Spleen (tissue), 11 donors: ENCODE data around the gene GNL2. TPM values are rescaled to one million over a fixed set of nuclear protein-coding genes. Genes with fewer than 3 reads are reported as not detected.

Source experiments
- DNase-seq: peaks from one replicate; pipeline ENCODE4 v3.0.0-alpha.2; 2020
- H3K27ac ChIP-seq, 8 donors: fragments of 200-600 bp; sonication (generic) in 7 of 8; 1 replicate in 4 of 8; 2 replicates in 4 of 8; pipeline versions ENCODE4 v1.5.0 to v1.8.0; 2016 to 2021; ENCODE audit warnings: inconsistent platforms in 4 of 8, mild to moderate bottlenecking in 4 of 8, moderate library complexity in 1 of 8
- H3K27me3 ChIP-seq, 7 donors: fragments of 200-600 bp; sonication (generic) in 6 of 7; replicated peaks in 1 of 7; 1 replicate in 4 of 7; 2 replicates in 3 of 7; pipeline versions ENCODE4 v1.5.0 to v1.8.0; 2016 to 2021; ENCODE audit warnings: inconsistent platforms in 3 of 7, mild to moderate bottlenecking in 1 of 7
- H3K36me3 ChIP-seq, 6 donors: fragments of 200-600 bp; sonication (generic) in 5 of 6; 1 replicate in 4 of 6; 2 replicates in 2 of 6; pipeline versions ENCODE4 v1.5.0 to v1.8.0; 2016 to 2021; ENCODE audit warnings: inconsistent platforms in 2 of 6
- H3K4me1 ChIP-seq, 6 donors: fragments of 200-600 bp; sonication (generic) in 5 of 6; 1 replicate in 3 of 6; 2 replicates in 3 of 6; pipeline versions ENCODE4 v1.5.0 to v1.8.0; 2016 to 2021; ENCODE audit warnings: inconsistent platforms in 3 of 6
- H3K4me3 ChIP-seq, 8 donors: fragments of 200-600 bp; sonication (generic) in 7 of 8; 1 replicate in 4 of 8; 2 replicates in 4 of 8; pipeline versions ENCODE4 v1.5.0 to v1.8.0; 2016 to 2021; ENCODE audit warnings: inconsistent platforms in 4 of 8, mild to moderate bottlenecking in 4 of 8, moderate library complexity in 2 of 8
- H3K9me3 ChIP-seq, 8 donors: fragments of 200-600 bp; sonication (generic) in 7 of 8; 1 replicate in 4 of 8; 2 replicates in 4 of 8; pipeline versions ENCODE4 v1.5.0 to v1.8.0; 2016 to 2021; ENCODE audit warnings: inconsistent platforms in 4 of 8
- POLR2A ChIP-seq, 3 donors: fragments of 450-650 bp; IDR thresholded peaks; one replicate each; pipeline ENCODE4 v1.5.1; 2017; ENCODE audit warnings: antibody characterized with exemption in 3 of 3, mild to moderate bottlenecking in 1 of 3
- POLR2AphosphoS5 ChIP-seq, 3 donors: sonication (generic); formaldehyde crosslinking; IDR thresholded peaks; one replicate each; pipeline ENCODE4 v1.5.1; 2017; ENCODE audit warnings: antibody characterized with exemption in 3 of 3
- WGBS, 5 donors: extraction: QIAGEN DNeasy Blood & Tissue Kit in 3 of 5; methylation state at CpG; one replicate each; pipeline versions ENCODE4 v1.1.5 to v1.1.7; 2013 to 2018; 5-methylcytosine and 5-hydroxymethylcytosine counted together
- intact Hi-C: fragments of 100-400 bp; cut with DNase I; formaldehyde crosslinking; loops from one replicate; pipeline ENCODE4 v1.15.0; 2023; ENCODE audit warnings: low total_unique reads
- polyA plus RNA-seq, 3 donors: library from polyadenylated mRNA; stranded (reverse); fragments of 200-250 nt; gene quantifications; one replicate each; pipeline ENCODE4 v1.2.1, GENCODE V29; 2013
- total RNA-seq, 7 donors: library from RNA; depleted of rRNA in 3 of 7; stranded (reverse); fragments of >200 nt in 3 of 7; fragmentation: NEBNext Ultra II Directional in 4 of 7; extraction: Animal tissue kit (Norgen Biotek cat#: 25700) in 4 of 7; gene quantifications; one replicate each; pipeline versions ENCODE4 v1.1.0 to v1.2.1, GENCODE V29; 2016 to 2021
- TF ChIP-seq, protein P1 (sequence below), 11 experiments: fragments of 200-600 bp in 7 of 11; fragments of 450-650 bp in 4 of 11; sonication (generic) in 4 of 11; IDR thresholded peaks in 8 of 11; conservative IDR thresholded peaks in 3 of 11; 1 replicate in 7 of 11; 2 replicates in 4 of 11; pipeline versions ENCODE4 v1.4.0 to v1.8.0; 2016 to 2021; ENCODE audit warnings: antibody characterized with exemption in 11 of 11, inconsistent platforms in 4 of 11, mild to moderate bottlenecking in 1 of 11
- donor health status: healthy with polysubstance abuse.
- donor health status: DM: no; HTN: no; CAD: no; lungs with moderate emphysema.
- donor health status: DM: no; HTN: no; CAD: no.
- donor health status: Bipolar disorder and iron deficiency.
- donor health status: healthy.
- donor health status: DM: no; HTN: no; CAD: no.
- donor health status: DM: yes; HTN: yes; CAD: no.

The GNL2 gene
- total and polyA plus RNA-seq, 10 donors = 28.9 to 58.0 (median 35.6) TPM

GRCh38 chr1:37629726-37630425 is 34.1 kb upstream of the GNL2 start:
- Histone ChIP-seq H3K9me3 (no peaks in the 10 kb centered on the region), H3K27me3 (peaks cover under 1 to 92% (median 45%) of the 10 kb centered on the region in 7 donors), H3K4me1 (peaks cover 0 to 18% (median 11%) of the 10 kb centered on the region in 6 donors), H3K27ac (no peak overlapping the region), H3K36me3 (no peaks in the 10 kb centered on the region), H3K4me3 (no peak overlapping the region)
- DNase-seq = no peak
- intact Hi-C loops = no loop called here
- 50 to 65% (median 55%) methylated on average over 7 of the region's 7 CpGs for WGBS, 5 donors
- TF ChIP-seq, protein P1, sequence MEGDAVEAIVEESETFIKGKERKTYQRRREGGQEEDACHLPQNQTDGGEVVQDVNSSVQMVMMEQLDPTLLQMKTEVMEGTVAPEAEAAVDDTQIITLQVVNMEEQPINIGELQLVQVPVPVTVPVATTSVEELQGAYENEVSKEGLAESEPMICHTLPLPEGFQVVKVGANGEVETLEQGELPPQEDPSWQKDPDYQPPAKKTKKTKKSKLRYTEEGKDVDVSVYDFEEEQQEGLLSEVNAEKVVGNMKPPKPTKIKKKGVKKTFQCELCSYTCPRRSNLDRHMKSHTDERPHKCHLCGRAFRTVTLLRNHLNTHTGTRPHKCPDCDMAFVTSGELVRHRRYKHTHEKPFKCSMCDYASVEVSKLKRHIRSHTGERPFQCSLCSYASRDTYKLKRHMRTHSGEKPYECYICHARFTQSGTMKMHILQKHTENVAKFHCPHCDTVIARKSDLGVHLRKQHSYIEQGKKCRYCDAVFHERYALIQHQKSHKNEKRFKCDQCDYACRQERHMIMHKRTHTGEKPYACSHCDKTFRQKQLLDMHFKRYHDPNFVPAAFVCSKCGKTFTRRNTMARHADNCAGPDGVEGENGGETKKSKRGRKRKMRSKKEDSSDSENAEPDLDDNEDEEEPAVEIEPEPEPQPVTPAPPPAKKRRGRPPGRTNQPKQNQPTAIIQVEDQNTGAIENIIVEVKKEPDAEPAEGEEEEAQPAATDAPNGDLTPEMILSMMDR (IDR thresholded peaks at IDR 0.05 in 8 of 11, conservative IDR thresholded peaks at IDR 0.05 in 3 of 11) = no peak
- TF ChIP-seq POLR2AphosphoS5 (IDR thresholded peaks at IDR 0.05) (no peak), POLR2A (IDR thresholded peaks at IDR 0.05) (no peak)

GRCh38 chr1:37629008-37629407 is 33.3 kb upstream of the GNL2 start:
- Histone ChIP-seq H3K36me3 (no peaks in the 10 kb centered on the region), H3K27me3 (peaks cover 0 to 92% (median 37%) of the 10 kb centered on the region in 7 donors), H3K4me3 (no peak overlapping the region), H3K4me1 (peaks cover 0 to 9% (median 3%) of the 10 kb centered on the region in 6 donors), H3K27ac (no peak overlapping the region), H3K9me3 (no peaks in the 10 kb centered on the region)
- intact Hi-C loops = no loop called here
- TF ChIP-seq POLR2AphosphoS5 (IDR thresholded peaks at IDR 0.05) (no peak), POLR2A (IDR thresholded peaks at IDR 0.05) (no peak)
- TF ChIP-seq, protein P1 (IDR thresholded peaks at IDR 0.05 in 8 of 11, conservative IDR thresholded peaks at IDR 0.05 in 3 of 11) = no peak
- no peak for DNase-seq

DNA sequence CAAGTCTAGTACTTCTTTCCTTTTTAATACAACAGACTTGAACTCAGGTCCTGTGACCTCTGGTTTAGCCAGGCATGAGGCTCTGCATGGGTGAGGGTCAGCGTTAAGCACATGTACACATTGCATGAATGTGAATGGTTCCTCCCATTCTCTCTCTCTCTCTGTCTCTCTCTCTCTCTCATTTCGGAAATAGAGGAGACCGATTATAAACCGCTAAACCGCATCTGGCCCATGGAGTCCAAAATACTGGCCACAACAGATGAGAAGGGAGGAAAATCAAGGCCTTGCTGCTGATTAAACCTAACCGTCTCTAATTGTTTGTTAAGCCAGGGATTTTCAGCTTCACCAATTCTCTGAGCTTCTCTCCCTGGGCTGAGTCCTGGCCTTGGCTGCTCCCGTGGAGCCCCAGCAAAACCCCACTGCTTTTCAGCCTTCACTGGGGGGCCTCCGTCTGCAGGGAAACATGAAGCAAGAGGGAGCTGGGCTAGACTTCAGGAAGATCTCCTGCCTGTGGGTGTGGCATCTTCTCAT is 32.4 kb upstream of the GNL2 start:
- H3K36me3 ChIP-seq = no peaks in the 10 kb centered on the region
- H3K27ac ChIP-seq = no peak overlapping the region
- intact Hi-C loops = no loop called here
- TF ChIP-seq POLR2A (IDR thresholded peaks at IDR 0.05) (no peak), POLR2AphosphoS5 (IDR thresholded peaks at IDR 0.05) (no peak)
- peaks cover 0 to 91% (median 28%) of the 10 kb centered on the region in 7 donors for H3K27me3 ChIP-seq
- H3K4me1 ChIP-seq = no peaks in the 10 kb centered on the region
- no peak overlapping the region for H3K4me3 ChIP-seq
- no peaks in the 10 kb centered on the region for H3K9me3 ChIP-seq
- WGBS, 5 donors = 72 to 84% (median 82%) methylated on average over 8 of the region's 8 CpGs
- no peak for DNase-seq

GRCh38 chr1:37622131-37622530 is 26.4 kb upstream of the GNL2 start:
- Histone ChIP-seq H3K4me3 (no peak overlapping the region), H3K27ac (no peak overlapping the region), H3K36me3 (no peaks in the 10 kb centered on the region), H3K9me3 (no peaks in the 10 kb centered on the region), H3K4me1 (no peaks in the 10 kb centered on the region), H3K27me3 (peaks cover 0 to 90% (median 6%) of the 10 kb centered on the region in 7 donors)
- TF ChIP-seq POLR2AphosphoS5 (IDR thresholded peaks at IDR 0.05) (no peak), POLR2A (IDR thresholded peaks at IDR 0.05) (no peak)
- TF ChIP-seq, protein P1 (IDR thresholded peaks at IDR 0.05 in 8 of 11, conservative IDR thresholded peaks at IDR 0.05 in 3 of 11) = no peak
- 36 to 51% (median 43%) methylated on average over 6 of the region's 6 CpGs for WGBS, 5 donors
- no peak for DNase-seq
- intact Hi-C loops = no loop called here
